B cell (primary cell): Measurements from ENCODE around the gene GLB1L. TPM values are rescaled to one million over a fixed set of nuclear protein-coding genes. Genes with fewer than 3 reads are reported as not detected.

ENCODE experiments used
- ATAC-seq: fragments of 200-7000 bp; cut with Tn5 transposase; one replicate; pipeline ENCODE4 v1.10.0; 2021; ENCODE audit warnings: low read depth, mild to moderate bottlenecking, moderate number of reproducible peaks, moderate library complexity
- CTCF ChIA-PET: fragments of 350-600 bp; sonication (Branson Sonifier 250); formaldehyde crosslinking; loops from one replicate; lab custom pipeline; 2021; ENCODE audit warnings: antibody characterized with exemption, inconsistent platforms; lab: Charles Lee
- POLR2A ChIA-PET: fragments of 350-600 bp; sonication (Branson Sonifier 250); formaldehyde crosslinking; loops from one replicate; lab custom pipeline; 2021; ENCODE audit warnings: antibody characterized with exemption; lab: Charles Lee
- DNase-seq: peaks from one replicate; pipeline ENCODE4 v3.0.0; 2013
- H2AFZ ChIP-seq: 2 replicates; pipeline ENCODE4 v1.6.1; 2012; ENCODE audit warnings: mild to moderate bottlenecking, low read depth, low read length; ENCODE audit not compliant: insufficient read depth, poor library complexity, severe bottlenecking
- H3K27ac ChIP-seq, 2 donors: 1 replicate in 1 of 2; 2 replicates in 1 of 2; pipeline ENCODE4 v1.5.1; 2012 to 2013; ENCODE audit warnings: low read length in 2 of 2, mild to moderate bottlenecking in 2 of 2, moderate library complexity in 1 of 2
- H3K27me3 ChIP-seq, 4 experiments: fragments of 200-600 bp in 1 of 4; sonication (generic) in 1 of 4; replicated peaks in 1 of 4; 1 replicate in 2 of 4; 2 replicates in 2 of 4; pipeline versions ENCODE4 v1.6.1 to v1.7.0; 2013 to 2016; ENCODE audit warnings: low read length in 3 of 4, mild to moderate bottlenecking in 2 of 4, mixed read lengths in 1 of 4, moderate library complexity in 1 of 4; ENCODE audit not compliant: insufficient read depth in 4 of 4, control insufficient read depth in 3 of 4; ENCODE audit errors: control extremely low read depth in 1 of 4
- H3K36me3 ChIP-seq, 2 experiments: replicated peaks in 1 of 2; 1 replicate in 1 of 2; 2 replicates in 1 of 2; pipeline versions ENCODE4 v1.6.1 to v1.7.1; 2013; ENCODE audit warnings: low read length in 1 of 2; ENCODE audit not compliant: insufficient read depth in 2 of 2, control insufficient read depth in 1 of 2; ENCODE audit errors: control extremely low read depth in 1 of 2, extremely low read depth in 1 of 2
- H3K4me1 ChIP-seq, 2 donors: fragments of 200-600 bp in 1 of 2; sonication (generic) in 1 of 2; 1 replicate in 1 of 2; 2 replicates in 1 of 2; pipeline versions ENCODE4 v1.5.1 to v1.6.1; 2013 to 2017; ENCODE audit warnings: low read length in 2 of 2; ENCODE audit not compliant: control insufficient read depth in 2 of 2, insufficient read depth in 2 of 2
- H3K4me2 ChIP-seq: replicated peaks from 2 replicates; pipeline ENCODE3; 2012; ENCODE audit warnings: mild to moderate bottlenecking, low read depth, low read length; ENCODE audit not compliant: poor library complexity, severe bottlenecking
- H3K4me3 ChIP-seq, 5 experiments: fragments of 200-600 bp in 1 of 5; sonication (generic) in 1 of 5; 1 replicate in 3 of 5; 2 replicates in 2 of 5; pipeline versions ENCODE4 v1.5.1 to v1.7.0; 2011 to 2016; ENCODE audit warnings: low read length in 4 of 5, mild to moderate bottlenecking in 4 of 5, low read depth in 2 of 5, control low read depth in 1 of 5, moderate library complexity in 1 of 5; ENCODE audit not compliant: insufficient read depth in 1 of 5; ENCODE audit errors: control extremely low read depth in 1 of 5, extremely low read depth in 1 of 5
- H3K79me2 ChIP-seq: fragments of 200-600 bp; sonication (generic); one replicate; pipeline ENCODE4 v1.6.0; 2016; ENCODE audit warnings: low read length; ENCODE audit not compliant: control insufficient read depth, insufficient read depth
- H3K9ac ChIP-seq: fragments of 200-600 bp; sonication (generic); 2 replicates; pipeline ENCODE4 v1.6.1; 2017; ENCODE audit warnings: mild to moderate bottlenecking, low read length, moderate library complexity
- H3K9me3 ChIP-seq, 3 donors: one replicate each; pipeline versions ENCODE4 v1.6.1 to v1.7.1; 2013; ENCODE audit warnings: low read length in 2 of 3; ENCODE audit not compliant: control insufficient read depth in 2 of 3, insufficient read depth in 1 of 3; ENCODE audit errors: control extremely low read depth in 1 of 3
- H4K20me1 ChIP-seq: 2 replicates; pipeline ENCODE4 v1.6.0; 2012; ENCODE audit warnings: mild to moderate bottlenecking, low read length; ENCODE audit not compliant: insufficient read depth, control insufficient read depth, poor library complexity, severe bottlenecking
- H3K27ac Mint-ChIP-seq: one replicate; pipeline ENCODE4 v1.8.0; 2021; ENCODE audit warnings: mixed read lengths
- H3K27me3 Mint-ChIP-seq: one replicate; pipeline ENCODE4 v1.8.0; 2021; ENCODE audit warnings: mixed read lengths
- H3K4me1 Mint-ChIP-seq: one replicate; pipeline ENCODE4 v1.8.0; 2021; ENCODE audit warnings: mixed read lengths
- H3K4me3 Mint-ChIP-seq: one replicate; pipeline ENCODE4 v1.8.0; 2021; ENCODE audit warnings: mixed read lengths
- H3K9me3 Mint-ChIP-seq: one replicate; pipeline ENCODE4 v1.8.0; 2022; ENCODE audit warnings: mixed read lengths; ENCODE audit not compliant: insufficient read depth
- CTCF ChIP-seq: fragments of 200-600 bp; IDR thresholded peaks from one replicate; pipeline ENCODE4 v1.8.0; 2022; ENCODE audit warnings: antibody characterized with exemption, mild to moderate bottlenecking
- EZH2 ChIP-seq: IDR thresholded peaks from 2 replicates; pipeline ENCODE4 v1.6.1; 2012; ENCODE audit warnings: borderline replicate concordance, low read depth, mild to moderate bottlenecking, moderate library complexity, low read length; ENCODE audit not compliant: insufficient read depth, poor library complexity, severe bottlenecking
- WGBS: methylation state at CpG from one replicate; pipeline ENCODE4 v1.1.5; 2013; ENCODE audit warnings: missing lambda C conversion rate; ENCODE audit not compliant: insufficient coverage; 5-methylcytosine and 5-hydroxymethylcytosine counted together
- intact Hi-C: fragments of 100-400 bp; cut with micrococcal nuclease; formaldehyde crosslinking; loops from one replicate; pipeline ENCODE4 v1.10.0; 2022
- polyA plus RNA-seq: library from polyadenylated mRNA; depleted of rRNA; stranded (reverse); fragments of >200 nt; gene quantifications from 2 replicates; pipeline ENCODE4 v1.2.3, GENCODE V29; 2012
- total RNA-seq, 2 donors: library from RNA; stranded (reverse); fragments of 120-200 nt in 1 of 2; gene quantifications; 1 replicate in 1 of 2; 2 replicates in 1 of 2; pipeline versions ENCODE4 v1.2.3 to v1.2.4, GENCODE V29; 2013 to 2022

The GLB1L gene
- total and polyA plus RNA-seq, 2 donors (not counting 1 experiment from before 2014, with no cell fraction given) = 2.4 to 4.1 TPM

GRCh38 chr2:219213026-219213415 is 32.2 kb downstream of the GLB1L start:
- H2AFZ ChIP-seq = no peak overlapping the region
- no peaks in the 10 kb centered on the region for H3K27me3 Mint-ChIP-seq
- ChIA-PET POLR2A (interaction anchor here (0.6 kb wide), 1 partner anchor 60 kb away, joined by 7 read pairs; no protein-coding TSS in a partner anchor), CTCF (interaction anchor here (1.0 to 7.3 kb wide), 6 partner anchors 39 to 82 kb away, joined by 3 to 65 read pairs (median 12); partner anchors contain the start of genes DNAJB2, NHEJ1 and SLC23A3)
- no peak overlapping the region for H3K27ac Mint-ChIP-seq
- H3K9me3 ChIP-seq = no peaks in the 10 kb centered on the region
- H3K27ac ChIP-seq = no peak overlapping the region
- H3K4me1 ChIP-seq = peaks cover 9 to 15% of the 10 kb centered on the region in 2 donors
- no peak for ATAC-seq
- H3K9ac ChIP-seq = no peak overlapping the region
- 97% methylated on average over 8 of the region's 8 CpGs for WGBS
- H3K79me2 ChIP-seq = no peaks in the 10 kb centered on the region
- H3K4me3 Mint-ChIP-seq = no peak overlapping the region
- no peaks in the 10 kb centered on the region for H3K27me3 ChIP-seq
- intact Hi-C loops = no loop called here
- DNase-seq = no peak
- H4K20me1 ChIP-seq = peaks cover 4% of the 10 kb centered on the region
- no peak overlapping the region for H3K4me3 ChIP-seq
- TF ChIP-seq CTCF (no peak), EZH2 (no peak)
- H3K4me2 ChIP-seq = no peak overlapping the region
- peaks cover 7 to 18% of the 10 kb centered on the region in 2 experiments for H3K36me3 ChIP-seq
- H3K4me1 Mint-ChIP-seq = peaks cover 22% of the 10 kb centered on the region
- H3K9me3 Mint-ChIP-seq = no peaks in the 10 kb centered on the region

GRCh38 chr2:219210886-219211362 is 34.3 kb downstream of the GLB1L start:
- peaks cover 28% of the 10 kb centered on the region for H3K4me1 Mint-ChIP-seq
- no peak overlapping the region for H3K4me3 ChIP-seq
- intact Hi-C loops = loop anchor here (1.0 kb wide), 2 partner anchors 40 to 51 kb away; partner anchors contain the start of gene NHEJ1
- H3K36me3 ChIP-seq = peaks cover 7 to 24% of the 10 kb centered on the region in 2 experiments
- DNase-seq (peak; percentile 6), ATAC-seq (no peak)
- H3K27ac Mint-ChIP-seq = peak overlapping the region; percentile 37
- ChIA-PET CTCF (interaction anchor here (0.7 to 7.3 kb wide), 24 partner anchors 11 to 178 kb away, joined by 3 to 65 read pairs (median 5); partner anchors contain the start of genes ANKZF1, ATG9A, CNPPD1 and DNAJB2), POLR2A (interaction anchor here (0.7 to 1.6 kb wide), 6 partner anchors 9 to 51 kb away, joined by 3 to 15 read pairs (median 5); partner anchors contain the start of genes CNPPD1 and NHEJ1)
- WGBS = 83% methylated on average over 1 of the region's 9 CpGs
- peaks cover 6% of the 10 kb centered on the region for H3K79me2 ChIP-seq
- H3K4me2 ChIP-seq = peak overlapping the region; percentile 40
- no peaks in the 10 kb centered on the region for H3K27me3 Mint-ChIP-seq
- H3K27ac ChIP-seq = peak overlapping the region in 1 of 2 donors; percentile 18
- no peak overlapping the region for H3K4me3 Mint-ChIP-seq
- no peaks in the 10 kb centered on the region for H3K9me3 Mint-ChIP-seq
- H2AFZ ChIP-seq = peak overlapping the region; percentile 41
- TF ChIP-seq EZH2 (no peak), CTCF (no peak)
- H3K9ac ChIP-seq = no peak overlapping the region
- H3K9me3 ChIP-seq = no peaks in the 10 kb centered on the region
- H4K20me1 ChIP-seq = peaks cover 14% of the 10 kb centered on the region
- no peaks in the 10 kb centered on the region for H3K27me3 ChIP-seq
- peaks cover 14 to 20% of the 10 kb centered on the region in 2 donors for H3K4me1 ChIP-seq
